ENCODE data around the gene GART. TPM values are rescaled to one million over a fixed set of nuclear protein-coding genes. Genes with fewer than 3 reads are reported as not detected.

The GART gene
- total and polyA plus RNA-seq, 10 of the 15 experiments (the other 5 are each of a cell fraction or from before 2014, with no cell fraction given) = 44.7 to 178 (median 106) TPM

- H3K4me1 ChIP-seq (ENCODE audit: control insufficient read depth, insufficient read depth, low read length) = no peaks in the 10 kb centered on the region
- DNase-seq (ENCODE audit: low read depth, low spot score) (no peak), ATAC-seq (no peak), FAIRE-seq (no peak)
- peak overlapping the region; percentile 81 for H3K4me3 ChIP-seq
- H3K36me3 ChIP-seq (ENCODE audit: control insufficient read depth in 2 of 2, insufficient read depth in 2 of 2, low read length in 1 of 2) = peaks cover 1 to 14% of the 10 kb centered on the region in 2 experiments
- BruUV-seq (replicated peaks) = no TSS peak
- H4K20me1 ChIP-seq (ENCODE audit: control insufficient read depth, insufficient read depth) = peaks cover 2% of the 10 kb centered on the region; the same call in 1 of the 2 replicates
- TF ChIP-seq SMARCA5 (IDR thresholded peaks at IDR 0.05) (no peak), ZBTB40 (IDR thresholded peaks at IDR 0.05; ENCODE audit: borderline replicate concordance) (no peak), IRF5 (IDR thresholded peaks at IDR 0.05; ENCODE audit: borderline replicate concordance) (no peak), ETV6 (conservative IDR thresholded peaks at IDR 0.05 in 1 of 2, IDR thresholded peaks at IDR 0.05 in 1 of 2; ENCODE audit: borderline replicate concordance in 1 of 2, low read depth in 1 of 2) (no peak), CHD1 (IDR thresholded peaks at IDR 0.05; ENCODE audit: low read depth, low read length) (0 out of 2 replicates have a peak, but pooled peaks have one; percentile 63), SREBF1 (IDR thresholded peaks at IDR 0.05; ENCODE audit: low read length) (no peak), ATF7 (IDR thresholded peaks at IDR 0.05; ENCODE audit: low read depth) (no peak)
- ChIA-PET RAD21 (ENCODE audit: unreplicated experiment) (interaction anchor here (0.7 to 1.1 kb wide), 4 partner anchors 25 to 65 kb away, joined by 3 to 7 read pairs (median 3); partner anchors contain the start of gene TMEM50B), CTCF (interaction anchor here (0.6 to 2.0 kb wide), 9 partner anchors 10 to 403 kb away, joined by 3 to 12 read pairs (median 4); partner anchors contain the start of genes DONSON and TMEM50B), SMC1A (ENCODE audit: uncharacterized antibody, unreplicated experiment) (interaction anchor here (0.9 to 4.1 kb wide), 9 partner anchors 9 to 313 kb away, joined by 3 to 23 read pairs (median 4); partner anchors contain the start of genes DNAJC28 and DONSON), POLR2A (interaction anchor here (0.6 to 3.0 kb wide), 4 partner anchors 10 to 53 kb away, joined by 3 to 13 read pairs (median 4); partner anchors contain the start of genes DNAJC28 and DONSON)
- in situ Hi-C loops (cut with MboI) = no loop called here
- H3K9ac ChIP-seq (ENCODE audit: control insufficient read depth, insufficient read depth, low read length) = peak overlapping the region; percentile 100
- peak overlapping the region; percentile 70 for H3K4me2 ChIP-seq (ENCODE audit: control insufficient read depth, insufficient read depth)
- no peaks in the 10 kb centered on the region for H3K27me3 ChIP-seq (replicated peaks in 1 of 2; ENCODE audit: control insufficient read depth in 2 of 2, insufficient read depth in 2 of 2, low read length in 1 of 2)
- intact Hi-C loops (cut with micrococcal nuclease; ENCODE audit: unreplicated experiment) = loop anchor here (5.0 to 10.0 kb wide), 5 partner anchors 43 to 772 kb away; partner anchors contain the start of genes DONSON, IFNGR2 and PAXBP1
- peak overlapping the region; percentile 100; the same call in 1 of the 2 replicates for H3K27ac ChIP-seq (ENCODE audit: control insufficient read depth, insufficient read depth)
- H3K9me3 ChIP-seq (replicated peaks; ENCODE audit: control insufficient read depth, insufficient read depth, low read length) = no peaks in the 10 kb centered on the region; the same call in 2 of the 3 replicates
- H3K79me2 ChIP-seq (ENCODE audit: control insufficient read depth, insufficient read depth, low read length) = peaks cover 90% of the 10 kb centered on the region
- under 1% methylated on average over 8 of the region's 8 CpGs for WGBS (ENCODE audit: insufficient coverage, insufficient replicate concordance, low lambda C conversion rate, missing lambda C conversion rate)
- no peak overlapping the region for H2AFZ ChIP-seq (ENCODE audit: control insufficient read depth, low read depth, low read length)
Measured at GRCh38 chr21:33544451-33545195, 2.7 kb upstream of the GART start.

Data from GM12878 (cell line).